Left ventricle myocardium inferior (tissue), 1 donor: ENCODE measurements around the gene CLIC3. TPM values are rescaled to one million over a fixed set of nuclear protein-coding genes. Genes with fewer than 3 reads are reported as not detected.
A peak's percentile ranks its signal among the peaks of the same experiment; 100 is the strongest.

Source experiments
- DNase-seq: peaks from one replicate; pipeline ENCODE4 v3.0.0-alpha.2; 2020
- H3K27ac ChIP-seq: fragments of 200-600 bp; replicated peaks from 2 replicates; pipeline ENCODE4 v1.8.0; 2021
- H3K27me3 ChIP-seq: fragments of 200-600 bp; 2 replicates; pipeline ENCODE4 v1.8.0; 2021; ENCODE audit warnings: low read depth
- H3K36me3 ChIP-seq: fragments of 200-600 bp; 2 replicates; pipeline ENCODE4 v1.8.0; 2021
- H3K4me1 ChIP-seq: fragments of 200-600 bp; 2 replicates; pipeline ENCODE4 v1.8.0; 2021
- H3K4me3 ChIP-seq: fragments of 200-600 bp; 2 replicates; pipeline ENCODE4 v1.8.0; 2021; ENCODE audit warnings: mild to moderate bottlenecking, moderate library complexity
- H3K9me3 ChIP-seq: fragments of 200-600 bp; replicated peaks from 2 replicates; pipeline ENCODE4 v1.8.0; 2021
- intact Hi-C: fragments of 100-400 bp; cut with micrococcal nuclease; formaldehyde crosslinking; loops from one replicate; pipeline ENCODE4 v1.11.0; 2022
- total RNA-seq: library from RNA; stranded (reverse); fragmentation: NEBNext Ultra II Directional; extraction: Animal tissue kit (Norgen Biotek cat#: 25700); gene quantifications from one replicate; pipeline ENCODE4 v1.2.1, GENCODE V29; 2021
- TF ChIP-seq, protein P1 (sequence below): fragments of 200-600 bp; IDR thresholded peaks from 2 replicates; pipeline ENCODE4 v1.8.0; 2021; ENCODE audit warnings: antibody characterized with exemption, mild to moderate bottlenecking, borderline replicate concordance
- donor health status: DM: no; HTN: yes; CAD: no; lungs with severe emphysema.

CLIC3 gene
- total RNA-seq, 1 donor from 2014 or later = 1.6 TPM

DNA sequence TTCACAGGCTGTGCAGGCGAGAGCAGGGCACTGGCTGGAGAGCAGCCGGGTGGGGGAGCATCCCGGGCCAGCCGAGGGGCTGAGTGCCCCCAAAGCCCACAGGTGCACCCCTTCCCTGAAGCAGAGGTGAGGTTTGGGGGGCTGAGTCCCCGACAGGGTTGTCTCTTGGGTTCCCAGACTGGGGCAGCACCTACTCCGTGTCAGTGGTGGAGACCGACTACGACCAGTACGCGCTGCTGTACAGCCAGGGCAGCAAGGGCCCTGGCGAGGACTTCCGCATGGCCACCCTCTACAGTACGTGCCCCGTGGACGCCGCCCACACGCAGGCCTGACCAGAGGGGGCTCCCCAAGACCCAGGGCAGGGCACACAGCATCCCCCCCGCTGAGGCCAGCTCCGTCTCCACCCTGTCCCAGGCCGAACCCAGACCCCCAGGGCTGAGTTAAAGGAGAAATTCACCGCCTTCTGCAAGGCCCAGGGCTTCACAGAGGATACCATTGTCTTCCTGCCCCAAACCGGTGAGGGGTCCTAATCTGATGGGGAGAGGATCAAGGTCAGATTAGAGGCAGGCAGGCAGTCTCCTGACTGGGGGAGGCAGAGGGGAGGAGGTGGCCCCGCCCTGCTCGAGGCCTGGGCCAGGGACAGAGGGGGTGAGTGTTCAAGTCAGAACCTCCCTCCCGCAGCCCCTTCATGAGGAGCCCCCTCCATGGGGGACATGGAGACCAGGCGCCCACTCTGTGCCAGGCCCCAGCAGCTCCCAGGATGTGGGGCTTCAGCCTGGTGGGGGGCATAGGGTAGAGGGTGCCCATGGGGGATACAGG, 16.4 kb downstream of the CLIC3 start:
- intact Hi-C loops = no loop called here
- Histone ChIP-seq H3K27me3 (peaks cover 4% of the 10 kb centered on the region), H3K36me3 (peaks cover 5% of the 10 kb centered on the region), H3K4me1 (peaks cover 92% of the 10 kb centered on the region), H3K27ac (peak overlapping the region; percentile 91), H3K9me3 (no peaks in the 10 kb centered on the region), H3K4me3 (peak overlapping the region; percentile 51)
- DNase-seq = no peak
- TF ChIP-seq, protein P1, sequence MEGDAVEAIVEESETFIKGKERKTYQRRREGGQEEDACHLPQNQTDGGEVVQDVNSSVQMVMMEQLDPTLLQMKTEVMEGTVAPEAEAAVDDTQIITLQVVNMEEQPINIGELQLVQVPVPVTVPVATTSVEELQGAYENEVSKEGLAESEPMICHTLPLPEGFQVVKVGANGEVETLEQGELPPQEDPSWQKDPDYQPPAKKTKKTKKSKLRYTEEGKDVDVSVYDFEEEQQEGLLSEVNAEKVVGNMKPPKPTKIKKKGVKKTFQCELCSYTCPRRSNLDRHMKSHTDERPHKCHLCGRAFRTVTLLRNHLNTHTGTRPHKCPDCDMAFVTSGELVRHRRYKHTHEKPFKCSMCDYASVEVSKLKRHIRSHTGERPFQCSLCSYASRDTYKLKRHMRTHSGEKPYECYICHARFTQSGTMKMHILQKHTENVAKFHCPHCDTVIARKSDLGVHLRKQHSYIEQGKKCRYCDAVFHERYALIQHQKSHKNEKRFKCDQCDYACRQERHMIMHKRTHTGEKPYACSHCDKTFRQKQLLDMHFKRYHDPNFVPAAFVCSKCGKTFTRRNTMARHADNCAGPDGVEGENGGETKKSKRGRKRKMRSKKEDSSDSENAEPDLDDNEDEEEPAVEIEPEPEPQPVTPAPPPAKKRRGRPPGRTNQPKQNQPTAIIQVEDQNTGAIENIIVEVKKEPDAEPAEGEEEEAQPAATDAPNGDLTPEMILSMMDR = no peak

DNA sequence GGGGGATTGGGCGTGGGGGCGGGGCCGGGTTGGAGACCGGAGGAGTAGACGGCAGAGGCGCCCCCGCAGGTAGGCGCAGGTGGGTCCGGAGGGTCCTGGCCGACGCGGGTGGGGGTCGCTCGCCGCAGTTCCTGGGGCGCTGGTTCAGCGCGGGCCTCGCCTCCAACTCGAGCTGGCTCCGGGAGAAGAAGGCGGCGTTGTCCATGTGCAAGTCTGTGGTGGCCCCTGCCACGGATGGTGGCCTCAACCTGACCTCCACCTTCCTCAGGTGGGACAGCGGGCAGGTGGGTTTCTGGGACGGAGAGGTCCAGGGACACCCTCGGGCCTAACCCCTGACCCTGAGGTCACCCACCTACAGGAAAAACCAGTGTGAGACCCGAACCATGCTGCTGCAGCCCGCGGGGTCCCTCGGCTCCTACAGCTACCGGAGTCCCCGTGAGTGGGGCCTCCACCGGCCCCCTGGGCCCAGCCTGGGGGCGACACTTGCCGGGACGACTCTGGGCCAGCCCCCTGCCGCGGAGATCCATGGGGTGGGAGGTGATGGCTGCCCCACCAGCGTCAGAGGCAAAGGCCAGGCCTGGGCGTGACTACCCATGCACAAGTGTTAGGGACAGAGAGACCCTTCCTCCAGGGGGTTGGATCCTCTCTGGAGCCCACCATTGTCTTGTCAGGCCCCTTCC, 17.4 kb downstream of the CLIC3 start:
- Histone ChIP-seq H3K36me3 (peaks cover 5% of the 10 kb centered on the region), H3K4me3 (peak overlapping the region; percentile 51), H3K9me3 (no peaks in the 10 kb centered on the region), H3K27me3 (no peaks in the 10 kb centered on the region), H3K27ac (peak overlapping the region; percentile 91), H3K4me1 (peaks cover 92% of the 10 kb centered on the region)
- intact Hi-C loops = no loop called here
- TF ChIP-seq, protein P1 = no peak
- no peak for DNase-seq

DNA sequence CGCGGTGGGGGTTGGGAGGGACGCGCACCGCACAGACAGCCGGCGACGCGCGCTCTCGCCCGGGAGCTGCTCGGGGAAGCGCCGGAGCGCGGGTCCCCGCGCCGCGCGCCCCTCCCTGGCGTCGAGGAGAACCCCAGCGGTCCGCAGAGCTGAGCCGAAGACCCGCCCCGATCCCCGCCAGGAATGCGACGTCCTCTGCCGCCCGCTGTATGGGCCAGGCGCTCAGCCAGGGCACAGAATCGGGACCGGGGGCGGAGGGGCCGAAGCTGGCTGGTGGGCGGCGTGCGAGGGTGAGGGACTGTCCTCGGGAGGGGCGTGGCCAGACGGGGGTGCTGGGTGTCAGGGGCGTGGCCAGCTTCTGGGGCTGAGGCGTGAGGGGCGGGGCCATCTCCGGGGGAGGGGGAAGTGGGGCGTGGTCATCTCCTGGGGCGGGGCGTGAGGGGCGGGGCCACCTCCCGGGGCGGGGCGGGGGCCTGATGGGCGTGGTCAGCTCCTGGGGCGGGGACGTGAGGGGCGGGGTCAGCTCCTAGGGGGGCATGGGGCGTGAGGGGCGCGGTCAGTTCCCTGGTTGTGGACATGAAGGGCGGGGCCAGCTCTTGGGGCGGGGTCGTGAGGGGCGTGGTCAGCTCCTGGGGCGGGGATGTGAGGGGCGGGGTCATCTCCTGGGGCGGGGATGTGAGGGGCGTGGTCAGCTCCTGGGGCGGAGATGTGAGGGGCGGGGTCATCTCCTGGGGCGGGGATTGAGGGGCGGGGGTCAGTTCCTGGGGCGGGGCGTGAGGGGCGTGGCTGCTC, 18.1 kb downstream of the CLIC3 start:
- Histone ChIP-seq H3K9me3 (no peaks in the 10 kb centered on the region), H3K4me3 (peak overlapping the region; percentile 77), H3K27ac (peak overlapping the region; percentile 91), H3K4me1 (peaks cover 94% of the 10 kb centered on the region), H3K27me3 (no peaks in the 10 kb centered on the region), H3K36me3 (peaks cover 5% of the 10 kb centered on the region)
- TF ChIP-seq, protein P1 = no peak
- intact Hi-C loops = no loop called here
- DNase-seq = peak; percentile 89

DNA sequence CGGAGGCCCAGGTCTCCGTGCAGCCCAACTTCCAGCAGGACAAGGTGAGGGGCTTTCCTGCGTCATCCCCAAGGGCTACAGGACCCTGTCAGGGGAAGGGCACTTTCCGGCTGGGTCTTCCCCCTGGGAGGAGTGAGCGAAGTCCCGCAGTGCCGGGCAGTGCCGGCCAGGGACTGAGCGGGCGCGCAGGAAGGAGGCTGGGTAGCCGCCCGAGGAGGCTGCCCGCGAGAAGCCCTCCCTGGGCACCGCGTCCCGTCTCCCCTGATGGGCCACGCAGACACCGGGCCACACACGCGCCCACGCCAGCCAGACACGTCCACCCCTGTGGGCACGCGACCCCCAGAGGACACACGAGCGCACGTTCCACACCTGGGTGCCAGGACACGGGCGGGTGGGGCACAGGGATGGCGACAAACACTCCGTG, 18.7 kb downstream of the CLIC3 start:
- Histone ChIP-seq H3K36me3 (peaks cover 5% of the 10 kb centered on the region), H3K4me1 (peaks cover 94% of the 10 kb centered on the region), H3K4me3 (peak overlapping the region; percentile 77), H3K27me3 (no peaks in the 10 kb centered on the region), H3K27ac (peak overlapping the region; percentile 91), H3K9me3 (no peaks in the 10 kb centered on the region)
- no peak for DNase-seq
- intact Hi-C loops = no loop called here
- TF ChIP-seq, protein P1 = no peak

DNA sequence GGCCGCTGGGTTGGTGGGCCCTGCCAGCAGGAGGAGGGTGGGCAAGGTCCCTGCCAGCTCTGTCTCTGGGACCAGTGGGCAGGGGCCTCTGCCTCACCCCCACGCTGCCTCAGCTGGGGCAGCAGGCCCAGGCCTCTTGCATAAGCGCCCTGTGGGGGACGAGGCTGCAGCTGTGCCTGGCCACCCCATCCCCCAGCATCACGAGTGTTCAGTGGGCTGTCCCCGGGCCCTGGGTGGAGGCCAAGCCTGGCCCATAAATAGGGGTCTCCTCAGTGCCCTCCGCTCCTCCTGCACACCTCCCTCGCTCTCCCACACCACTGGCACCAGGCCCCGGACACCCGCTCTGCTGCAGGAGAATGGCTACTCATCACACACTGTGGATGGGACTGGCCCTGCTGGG, 19.1 kb downstream of the CLIC3 start, which contains the start of gene PTGDS:
Gene PTGDS, plus strand, starts transcription at position 282 of the 400 bp plus-strand sequence. Its CDS starts 75 bp downstream, at position 357.
- peak within 1 kb of the TSS; percentile 77 for H3K4me3 ChIP-seq
- H3K36me3 ChIP-seq = peaks cover 5% of the 10 kb centered on the region
- no peaks in the 10 kb centered on the region for H3K9me3 ChIP-seq
- peak within 1 kb of the TSS; percentile 91 for H3K27ac ChIP-seq
- TF ChIP-seq, protein P1 = no peak
- peaks cover 92% of the 10 kb centered on the region for H3K4me1 ChIP-seq
- peak; percentile 89 for DNase-seq
- H3K27me3 ChIP-seq = no peaks in the 10 kb centered on the region
- intact Hi-C loops = no loop called here
